ENCODE data around the gene ZDHHC8. TPM values are rescaled to one million over a fixed set of nuclear protein-coding genes. Genes with fewer than 3 reads are reported as not detected.

The ZDHHC8 gene
- total RNA-seq, 1 experiment from 2014 or later, result 78.4 TPM

DNA sequence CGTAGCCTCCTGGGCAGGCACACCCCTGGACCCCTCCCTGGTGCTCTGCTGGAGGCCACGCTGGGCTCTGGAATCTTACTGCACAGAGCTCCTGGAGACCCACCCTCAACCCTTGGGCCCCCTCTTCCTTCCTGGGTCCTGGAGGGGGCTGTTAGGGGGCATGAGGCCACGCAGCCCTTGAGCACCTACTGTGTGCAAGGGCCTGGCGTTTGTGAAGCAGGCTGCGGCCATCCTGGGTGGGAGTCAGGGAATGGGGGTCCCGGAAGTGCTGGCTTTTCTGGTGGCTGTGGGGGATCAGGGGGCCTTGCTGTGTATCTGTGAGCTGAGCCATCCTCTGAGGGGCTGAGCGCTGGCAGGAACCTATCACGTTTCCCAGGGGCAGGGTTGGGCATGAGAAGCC, 60.2 kb downstream of the ZDHHC8 start:
- Mint-ChIP-seq H3K4me3 (ENCODE audit: low read depth, unreplicated experiment) (no peak overlapping the region), H3K27me3 (ENCODE audit: unreplicated experiment) (peaks cover 24% of the 10 kb centered on the region), H3K4me1 (ENCODE audit: low read depth, unreplicated experiment) (no peaks in the 10 kb centered on the region), H3K9me3 (ENCODE audit: low read depth, unreplicated experiment) (no peaks in the 10 kb centered on the region), H3K36me3 (ENCODE audit: insufficient read depth, unreplicated experiment) (no peaks in the 10 kb centered on the region), H3K27ac (ENCODE audit: unreplicated experiment) (no peak overlapping the region)
- CTCF ChIA-PET, result interaction anchor here (2.1 kb wide), 1 partner anchor 11 kb away, joined by 8 read pairs; no protein-coding TSS in a partner anchor
- no peak for DNase-seq
- BruUV-seq (replicated peaks), result no TSS peak
- TF ChIP-seq CTCF (IDR thresholded peaks at IDR 0.05; ENCODE audit: unreplicated experiment), result no peak
- intact Hi-C loops (cut with micrococcal nuclease; ENCODE audit: unreplicated experiment), result no loop called here

GRCh38 chr22:20192293-20192971, 60.8 kb downstream of the ZDHHC8 start:
- Mint-ChIP-seq H3K4me3 (ENCODE audit: low read depth, unreplicated experiment) (no peak overlapping the region), H3K27ac (ENCODE audit: unreplicated experiment) (no peak overlapping the region), H3K4me1 (ENCODE audit: low read depth, unreplicated experiment) (no peaks in the 10 kb centered on the region), H3K36me3 (ENCODE audit: insufficient read depth, unreplicated experiment) (no peaks in the 10 kb centered on the region), H3K9me3 (ENCODE audit: low read depth, unreplicated experiment) (no peaks in the 10 kb centered on the region), H3K27me3 (ENCODE audit: unreplicated experiment) (peaks cover 24% of the 10 kb centered on the region)
- no peak for DNase-seq
- intact Hi-C loops (cut with micrococcal nuclease; ENCODE audit: unreplicated experiment), result no loop called here
- CTCF ChIA-PET, result interaction anchor here (2.1 kb wide), 1 partner anchor 11 kb away, joined by 8 read pairs; no protein-coding TSS in a partner anchor
- no TSS peak for BruUV-seq (replicated peaks)
- no peak for TF ChIP-seq CTCF (IDR thresholded peaks at IDR 0.05; ENCODE audit: unreplicated experiment)

DNA sequence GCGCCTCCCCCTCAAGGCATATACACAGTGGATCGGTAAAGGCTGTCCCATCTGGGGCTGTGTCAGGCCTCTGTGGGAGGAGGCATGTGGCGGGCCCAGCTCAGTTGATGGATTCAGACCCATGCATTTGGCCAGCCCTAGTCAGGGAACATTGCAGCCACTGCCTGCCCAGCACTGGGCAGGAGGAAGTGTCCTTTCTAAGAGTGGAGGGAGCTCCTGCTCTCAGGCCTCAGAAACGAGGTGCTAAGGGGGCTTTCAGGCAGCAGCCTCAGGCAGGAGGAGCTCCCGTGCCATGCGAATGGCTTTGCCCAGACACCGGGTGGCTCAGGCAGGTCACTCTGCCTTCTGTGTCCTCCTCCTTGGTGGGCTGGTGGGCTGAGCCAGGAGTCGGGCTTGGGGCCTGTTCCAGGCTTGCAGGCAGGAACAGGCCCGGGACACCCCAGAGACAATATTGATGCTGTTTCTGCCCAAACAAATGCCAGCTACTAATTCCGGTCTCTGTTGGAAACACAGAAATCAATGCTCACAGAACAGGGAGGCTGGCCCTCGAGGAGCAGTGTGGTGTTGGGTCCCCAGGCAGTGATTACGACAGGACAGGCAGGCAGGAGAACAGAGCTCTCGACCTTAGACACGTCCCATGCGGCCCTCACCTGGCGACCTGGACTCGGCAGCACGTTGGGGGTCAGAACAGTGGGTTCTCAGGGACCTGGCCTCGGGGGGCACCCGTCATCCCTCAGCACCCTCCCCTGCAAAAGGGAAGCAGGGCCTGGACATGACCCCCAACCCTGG, 61.6 kb downstream of the ZDHHC8 start:
- no TSS peak for BruUV-seq (replicated peaks)
- intact Hi-C loops (cut with micrococcal nuclease; ENCODE audit: unreplicated experiment), result no loop called here
- CTCF ChIA-PET, result interaction anchor here (0.6 kb wide), 1 partner anchor 8 kb away, joined by 3 read pairs; no protein-coding TSS in a partner anchor
- no peak overlapping the region for H3K4me3 Mint-ChIP-seq (ENCODE audit: low read depth, unreplicated experiment)
- DNase-seq, result no peak
- H3K27me3 Mint-ChIP-seq (ENCODE audit: unreplicated experiment), result peaks cover 24% of the 10 kb centered on the region
- H3K9me3 Mint-ChIP-seq (ENCODE audit: low read depth, unreplicated experiment), result no peaks in the 10 kb centered on the region
- no peak overlapping the region for H3K27ac Mint-ChIP-seq (ENCODE audit: unreplicated experiment)
- H3K4me1 Mint-ChIP-seq (ENCODE audit: low read depth, unreplicated experiment), result no peaks in the 10 kb centered on the region
- no peaks in the 10 kb centered on the region for H3K36me3 Mint-ChIP-seq (ENCODE audit: insufficient read depth, unreplicated experiment)
- no peak for TF ChIP-seq CTCF (IDR thresholded peaks at IDR 0.05; ENCODE audit: unreplicated experiment)

GRCh38 chr22:20193761-20194494, 62.3 kb downstream of the ZDHHC8 start:
- peaks cover 24% of the 10 kb centered on the region for H3K27me3 Mint-ChIP-seq (ENCODE audit: unreplicated experiment)
- intact Hi-C loops (cut with micrococcal nuclease; ENCODE audit: unreplicated experiment), result no loop called here
- no peaks in the 10 kb centered on the region for H3K4me1 Mint-ChIP-seq (ENCODE audit: low read depth, unreplicated experiment)
- no peak for DNase-seq
- H3K9me3 Mint-ChIP-seq (ENCODE audit: low read depth, unreplicated experiment), result no peaks in the 10 kb centered on the region
- BruUV-seq (replicated peaks), result no TSS peak
- TF ChIP-seq CTCF (IDR thresholded peaks at IDR 0.05; ENCODE audit: unreplicated experiment), result no peak
- CTCF ChIA-PET, result no interaction called here
- H3K36me3 Mint-ChIP-seq (ENCODE audit: insufficient read depth, unreplicated experiment), result no peaks in the 10 kb centered on the region
- no peak overlapping the region for H3K4me3 Mint-ChIP-seq (ENCODE audit: low read depth, unreplicated experiment)
- H3K27ac Mint-ChIP-seq (ENCODE audit: unreplicated experiment), result no peak overlapping the region
